ENCODE results near the gene SRP72. TPM values are rescaled to one million over a fixed set of nuclear protein-coding genes. Genes with fewer than 3 reads are reported as not detected.

SRP72 gene
- total and polyA plus RNA-seq, 4 donors: 32.1 to 69.7 (median 40.7) TPM

DNA sequence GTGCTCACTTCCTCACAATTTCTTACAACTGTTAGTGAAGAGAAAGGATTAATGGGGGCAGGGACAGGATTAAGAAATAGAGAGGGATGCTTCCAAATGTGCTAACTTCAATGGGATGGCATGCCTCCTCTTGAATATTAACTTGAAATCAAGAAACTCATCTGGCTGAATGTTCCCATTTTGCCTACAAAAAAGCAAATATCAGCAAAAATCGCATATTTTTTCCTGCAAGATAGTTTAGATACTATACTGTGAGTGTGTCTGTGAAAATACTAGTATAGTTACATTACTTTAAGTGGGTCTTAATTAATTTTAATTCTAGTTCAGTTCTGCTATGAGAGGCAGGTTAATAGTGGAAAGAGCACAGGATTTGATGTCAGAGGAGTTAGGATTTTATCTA lies 26.4 kb upstream of the SRP72 start:
- H3K36me3 ChIP-seq (ENCODE audit: control insufficient read depth in 4 of 4, insufficient read depth in 3 of 4, low read depth in 1 of 4, low read length in 3 of 4): peaks cover 1 to 20% (median 4%) of the 10 kb centered on the region in 4 donors
- WGBS: 92% methylated on average over 1 of the region's 1 CpG
- H3K9me3 ChIP-seq (ENCODE audit: control insufficient read depth in 4 of 4, low read length in 3 of 4): no peaks in the 10 kb centered on the region
- H3K27me3 ChIP-seq (ENCODE audit: control insufficient read depth in 4 of 4, insufficient read depth in 4 of 4, low read length in 3 of 4): no peaks in the 10 kb centered on the region
- TF ChIP-seq SP1 (IDR thresholded peaks at IDR 0.05) (no peak), YY1 (IDR thresholded peaks at IDR 0.05) (no peak), GABPA (IDR thresholded peaks at IDR 0.05 in 1 of 2, conservative IDR thresholded peaks at IDR 0.05 in 1 of 2) (no peak), EGR1 (IDR thresholded peaks at IDR 0.05; ENCODE audit: low read depth in 2 of 2) (no peak), FOXA2 (IDR thresholded peaks at IDR 0.05) (no peak), FOXA1 (IDR thresholded peaks at IDR 0.05) (no peak), RAD21 (IDR thresholded peaks at IDR 0.05) (no peak), RXRA (IDR thresholded peaks at IDR 0.05) (no peak), TAF1 (conservative IDR thresholded peaks at IDR 0.05) (no peak), HNF4A (conservative IDR thresholded peaks at IDR 0.05) (no peak)
- TF ChIP-seq, protein P1, sequence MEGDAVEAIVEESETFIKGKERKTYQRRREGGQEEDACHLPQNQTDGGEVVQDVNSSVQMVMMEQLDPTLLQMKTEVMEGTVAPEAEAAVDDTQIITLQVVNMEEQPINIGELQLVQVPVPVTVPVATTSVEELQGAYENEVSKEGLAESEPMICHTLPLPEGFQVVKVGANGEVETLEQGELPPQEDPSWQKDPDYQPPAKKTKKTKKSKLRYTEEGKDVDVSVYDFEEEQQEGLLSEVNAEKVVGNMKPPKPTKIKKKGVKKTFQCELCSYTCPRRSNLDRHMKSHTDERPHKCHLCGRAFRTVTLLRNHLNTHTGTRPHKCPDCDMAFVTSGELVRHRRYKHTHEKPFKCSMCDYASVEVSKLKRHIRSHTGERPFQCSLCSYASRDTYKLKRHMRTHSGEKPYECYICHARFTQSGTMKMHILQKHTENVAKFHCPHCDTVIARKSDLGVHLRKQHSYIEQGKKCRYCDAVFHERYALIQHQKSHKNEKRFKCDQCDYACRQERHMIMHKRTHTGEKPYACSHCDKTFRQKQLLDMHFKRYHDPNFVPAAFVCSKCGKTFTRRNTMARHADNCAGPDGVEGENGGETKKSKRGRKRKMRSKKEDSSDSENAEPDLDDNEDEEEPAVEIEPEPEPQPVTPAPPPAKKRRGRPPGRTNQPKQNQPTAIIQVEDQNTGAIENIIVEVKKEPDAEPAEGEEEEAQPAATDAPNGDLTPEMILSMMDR (IDR thresholded peaks at IDR 0.05; ENCODE audit: low read depth, low read length, missing input control): no peak
- TF ChIP-seq, protein P2, sequence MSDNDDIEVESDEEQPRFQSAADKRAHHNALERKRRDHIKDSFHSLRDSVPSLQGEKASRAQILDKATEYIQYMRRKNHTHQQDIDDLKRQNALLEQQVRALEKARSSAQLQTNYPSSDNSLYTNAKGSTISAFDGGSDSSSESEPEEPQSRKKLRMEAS (IDR thresholded peaks at IDR 0.05): no peak
- H3K4me1 ChIP-seq (ENCODE audit: control insufficient read depth in 4 of 4, insufficient read depth in 4 of 4, low read length in 3 of 4): peaks cover 5 to 24% (median 8%) of the 10 kb centered on the region in 4 donors
- no peak for DNase-seq (ENCODE audit: low spot score)
- no peak overlapping the region for H3K4me3 ChIP-seq (ENCODE audit: low read depth in 1 of 3, low read length in 3 of 3)
- H3K27ac ChIP-seq (ENCODE audit: low read depth in 1 of 2, low read length in 2 of 2): no peak overlapping the region
- H3K9ac ChIP-seq (ENCODE audit: low read depth in 1 of 2, low read length in 2 of 2): no peak overlapping the region

DNA sequence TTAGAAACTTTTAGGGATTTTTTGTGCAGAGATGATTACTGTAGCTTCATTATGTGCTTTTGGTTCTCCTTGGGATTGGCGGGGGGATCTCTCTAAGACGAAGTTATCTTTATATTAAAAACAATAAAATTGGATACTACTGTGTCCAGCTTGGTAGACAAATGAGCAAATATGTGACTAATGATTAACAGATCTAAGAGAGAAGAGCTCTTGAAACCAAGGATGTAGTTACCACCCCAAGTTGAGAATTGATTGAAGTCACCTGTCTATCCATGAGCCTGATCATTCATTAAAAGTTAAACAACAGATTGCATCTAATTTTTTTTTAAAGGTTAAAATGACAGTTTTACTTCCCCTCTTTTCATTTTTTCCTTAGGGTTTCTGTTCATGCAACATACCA lies 22.7 kb upstream of the SRP72 start:
- Histone ChIP-seq H3K9me3 (ENCODE audit: control insufficient read depth in 4 of 4, low read length in 3 of 4) (no peaks in the 10 kb centered on the region), H3K36me3 (ENCODE audit: control insufficient read depth in 4 of 4, insufficient read depth in 3 of 4, low read depth in 1 of 4, low read length in 3 of 4) (peaks cover 1 to 46% (median 15%) of the 10 kb centered on the region in 4 donors), H3K27me3 (ENCODE audit: control insufficient read depth in 4 of 4, insufficient read depth in 4 of 4, low read length in 3 of 4) (no peaks in the 10 kb centered on the region), H3K27ac (ENCODE audit: low read depth in 1 of 2, low read length in 2 of 2) (no peak overlapping the region), H3K4me3 (ENCODE audit: low read depth in 1 of 3, low read length in 3 of 3) (no peak overlapping the region), H3K9ac (ENCODE audit: low read depth in 1 of 2, low read length in 2 of 2) (no peak overlapping the region), H3K4me1 (ENCODE audit: control insufficient read depth in 4 of 4, insufficient read depth in 4 of 4, low read length in 3 of 4) (peaks cover 2 to 12% (median 6%) of the 10 kb centered on the region in 4 donors)
- no peak for DNase-seq (ENCODE audit: low spot score)
- 68% methylated on average over 2 of the region's 2 CpGs for WGBS
- TF ChIP-seq FOXA1 (IDR thresholded peaks at IDR 0.05) (no peak), FOXA2 (IDR thresholded peaks at IDR 0.05) (no peak), JUND (IDR thresholded peaks at IDR 0.05) (no peak), RAD21 (IDR thresholded peaks at IDR 0.05) (no peak), EGR1 (IDR thresholded peaks at IDR 0.05; ENCODE audit: low read depth in 2 of 2) (no peak), GABPA (IDR thresholded peaks at IDR 0.05 in 1 of 2, conservative IDR thresholded peaks at IDR 0.05 in 1 of 2) (no peak), YY1 (IDR thresholded peaks at IDR 0.05) (no peak), HNF4A (conservative IDR thresholded peaks at IDR 0.05) (no peak), TAF1 (conservative IDR thresholded peaks at IDR 0.05) (no peak)
- TF ChIP-seq, protein P2 (IDR thresholded peaks at IDR 0.05): no peak
- TF ChIP-seq, protein P3, sequence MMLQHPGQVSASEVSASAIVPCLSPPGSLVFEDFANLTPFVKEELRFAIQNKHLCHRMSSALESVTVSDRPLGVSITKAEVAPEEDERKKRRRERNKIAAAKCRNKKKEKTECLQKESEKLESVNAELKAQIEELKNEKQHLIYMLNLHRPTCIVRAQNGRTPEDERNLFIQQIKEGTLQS (IDR thresholded peaks at IDR 0.05): no peak
- TF ChIP-seq, protein P1 (IDR thresholded peaks at IDR 0.05; ENCODE audit: low read depth, low read length, missing input control): no peak
